ENCODE data around the gene PSTPIP1. TPM values are rescaled to one million over a fixed set of nuclear protein-coding genes. Genes with fewer than 3 reads are reported as not detected.

PSTPIP1 gene
- polyA plus RNA-seq, 1 donor (not counting 4 experiments of a cell fraction or from before 2014, with no cell fraction given), result 9.6 TPM

DNA sequence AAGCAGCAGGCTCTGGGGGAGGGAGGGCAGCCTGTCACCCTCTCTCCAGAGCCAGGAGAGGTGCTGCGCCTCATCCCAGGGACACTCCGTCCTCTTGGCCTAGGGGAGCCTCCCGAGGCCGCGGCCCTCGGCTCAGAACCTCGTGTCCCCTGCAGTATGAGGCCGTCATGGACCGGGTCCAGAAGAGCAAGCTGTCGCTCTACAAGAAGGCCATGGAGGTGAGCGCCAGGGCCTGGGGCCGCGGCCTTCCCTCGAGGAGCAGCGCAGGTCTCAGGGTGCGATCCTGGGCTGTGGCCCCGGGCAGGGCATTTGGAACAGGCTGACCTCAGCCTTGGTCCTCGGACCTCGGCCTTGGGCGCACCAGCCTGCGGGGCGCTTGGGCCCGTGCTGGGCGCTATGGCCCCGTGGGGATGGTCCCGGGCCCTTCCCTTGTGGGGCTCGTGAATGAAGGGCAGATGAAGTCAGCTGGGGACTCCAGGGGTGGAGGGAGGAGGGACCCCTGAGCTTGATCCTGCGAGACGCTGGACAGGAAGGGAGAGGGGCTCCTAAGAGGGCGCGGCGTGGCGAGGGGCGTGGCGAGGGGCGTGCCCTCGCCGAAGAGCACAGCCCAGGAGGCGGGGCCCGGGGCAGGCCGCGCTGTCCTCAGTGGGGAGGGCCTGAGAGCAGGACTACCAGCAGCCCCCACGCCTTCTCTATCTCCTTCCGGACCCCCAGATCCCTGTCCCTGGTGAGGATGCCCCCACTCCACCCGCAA is 32.9 kb downstream of the PSTPIP1 start:
- Histone ChIP-seq H3K4me2 (ENCODE audit: control insufficient read depth, extremely low read depth, insufficient read depth, low read depth, low read length) (no peak overlapping the region), H2AFZ (ENCODE audit: control insufficient read depth, low read length) (no peak overlapping the region), H3K27ac (ENCODE audit: control insufficient read depth, insufficient read depth, low read length) (no peak overlapping the region), H3K27me3 (ENCODE audit: control insufficient read depth, extremely low read depth, insufficient read depth, low read length) (no peaks in the 10 kb centered on the region), H3K9me1 (ENCODE audit: control insufficient read depth, extremely low read depth, insufficient read depth, low read length) (no peaks in the 10 kb centered on the region), H3K36me3 (ENCODE audit: control insufficient read depth in 2 of 2, extremely low read depth in 1 of 2, insufficient read depth in 2 of 2, low read length in 2 of 2) (peaks cover under 1 to 8% of the 10 kb centered on the region in 2 experiments), H3K4me1 (ENCODE audit: control insufficient read depth, extremely low read depth, insufficient read depth, low read length) (peaks cover 2% of the 10 kb centered on the region), H3K79me2 (ENCODE audit: control insufficient read depth, insufficient read depth, low read length) (no peaks in the 10 kb centered on the region), H3K9ac (ENCODE audit: control insufficient read depth, extremely low read depth, insufficient read depth, low read length) (no peak overlapping the region), H3K4me3 (ENCODE audit: control insufficient read depth in 2 of 3, extremely low read depth in 1 of 3, insufficient read depth in 2 of 3, low read depth in 1 of 3, low read length in 3 of 3) (no peak overlapping the region), H4K20me1 (ENCODE audit: control insufficient read depth, extremely low read depth, insufficient read depth, low read length) (no peaks in the 10 kb centered on the region), H3K9me3 (ENCODE audit: control insufficient read depth, low read depth, low read length) (no peaks in the 10 kb centered on the region)
- dilution Hi-C loops (cut with MboI; ENCODE audit: extremely low pct_ligation_motif_present, low sequenced_read_pairs), result no loop called here
- DNase-seq (ENCODE audit: low read depth, low spot score) (no peak), FAIRE-seq (no peak)
- no peak for TF ChIP-seq EZH2 (IDR thresholded peaks at IDR 0.05; ENCODE audit: low read length)
- TF ChIP-seq, protein P1, sequence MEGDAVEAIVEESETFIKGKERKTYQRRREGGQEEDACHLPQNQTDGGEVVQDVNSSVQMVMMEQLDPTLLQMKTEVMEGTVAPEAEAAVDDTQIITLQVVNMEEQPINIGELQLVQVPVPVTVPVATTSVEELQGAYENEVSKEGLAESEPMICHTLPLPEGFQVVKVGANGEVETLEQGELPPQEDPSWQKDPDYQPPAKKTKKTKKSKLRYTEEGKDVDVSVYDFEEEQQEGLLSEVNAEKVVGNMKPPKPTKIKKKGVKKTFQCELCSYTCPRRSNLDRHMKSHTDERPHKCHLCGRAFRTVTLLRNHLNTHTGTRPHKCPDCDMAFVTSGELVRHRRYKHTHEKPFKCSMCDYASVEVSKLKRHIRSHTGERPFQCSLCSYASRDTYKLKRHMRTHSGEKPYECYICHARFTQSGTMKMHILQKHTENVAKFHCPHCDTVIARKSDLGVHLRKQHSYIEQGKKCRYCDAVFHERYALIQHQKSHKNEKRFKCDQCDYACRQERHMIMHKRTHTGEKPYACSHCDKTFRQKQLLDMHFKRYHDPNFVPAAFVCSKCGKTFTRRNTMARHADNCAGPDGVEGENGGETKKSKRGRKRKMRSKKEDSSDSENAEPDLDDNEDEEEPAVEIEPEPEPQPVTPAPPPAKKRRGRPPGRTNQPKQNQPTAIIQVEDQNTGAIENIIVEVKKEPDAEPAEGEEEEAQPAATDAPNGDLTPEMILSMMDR (optimal IDR thresholded peaks at IDR 0.05 in 1 of 3, IDR thresholded peaks at IDR 0.05 in 1 of 3, conservative IDR thresholded peaks at IDR 0.05 in 1 of 3; ENCODE audit: extremely low read depth in 1 of 3, insufficient read depth in 2 of 3, low read length in 3 of 3), result no peak

DNA sequence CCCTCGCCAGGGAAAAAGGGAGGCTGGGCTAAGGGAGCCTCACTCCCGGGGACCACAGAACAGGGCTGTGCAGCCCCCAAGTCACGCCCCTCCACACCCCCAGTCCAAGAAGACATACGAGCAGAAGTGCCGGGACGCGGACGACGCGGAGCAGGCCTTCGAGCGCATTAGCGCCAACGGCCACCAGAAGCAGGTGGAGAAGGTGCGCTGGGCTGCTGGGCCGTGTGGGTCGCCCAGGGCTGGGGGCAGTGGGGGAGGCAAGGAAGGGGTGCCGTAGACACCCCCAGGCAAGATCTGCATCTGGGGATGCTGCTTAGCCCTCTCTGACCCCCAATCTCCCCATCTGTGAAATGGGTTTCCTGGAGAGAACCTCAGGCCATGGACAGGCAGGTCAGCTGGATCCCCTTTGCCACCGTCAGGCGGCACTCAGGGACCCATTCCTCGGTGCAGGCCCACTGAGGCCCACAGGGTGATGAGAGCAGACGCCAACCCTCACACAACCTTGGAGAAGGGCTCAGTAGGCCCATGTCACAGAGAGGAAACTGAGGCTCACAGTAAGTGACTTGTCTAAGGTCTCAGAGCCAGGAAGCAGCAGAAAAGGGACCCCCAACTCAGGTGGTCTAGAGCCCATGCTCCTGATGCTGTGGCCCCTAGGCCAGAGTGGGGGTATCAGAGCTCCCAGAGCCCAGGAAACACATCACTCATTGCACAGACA is 33.7 kb downstream of the PSTPIP1 start:
- DNase-seq (ENCODE audit: low read depth, low spot score) (no peak), FAIRE-seq (no peak)
- no peak overlapping the region for H3K4me2 ChIP-seq (ENCODE audit: control insufficient read depth, extremely low read depth, insufficient read depth, low read depth, low read length)
- peaks cover 3 to 5% of the 10 kb centered on the region in 2 experiments for H3K36me3 ChIP-seq (ENCODE audit: control insufficient read depth in 2 of 2, extremely low read depth in 1 of 2, insufficient read depth in 2 of 2, low read length in 2 of 2)
- H3K27me3 ChIP-seq (ENCODE audit: control insufficient read depth, extremely low read depth, insufficient read depth, low read length), result no peaks in the 10 kb centered on the region
- H4K20me1 ChIP-seq (ENCODE audit: control insufficient read depth, extremely low read depth, insufficient read depth, low read length), result no peaks in the 10 kb centered on the region
- H3K9ac ChIP-seq (ENCODE audit: control insufficient read depth, extremely low read depth, insufficient read depth, low read length), result no peak overlapping the region
- no peak overlapping the region for H2AFZ ChIP-seq (ENCODE audit: control insufficient read depth, low read length)
- peaks cover 2% of the 10 kb centered on the region for H3K4me1 ChIP-seq (ENCODE audit: control insufficient read depth, extremely low read depth, insufficient read depth, low read length)
- no peaks in the 10 kb centered on the region for H3K79me2 ChIP-seq (ENCODE audit: control insufficient read depth, insufficient read depth, low read length)
- no peak overlapping the region for H3K27ac ChIP-seq (ENCODE audit: control insufficient read depth, insufficient read depth, low read length)
- H3K9me3 ChIP-seq (ENCODE audit: control insufficient read depth, low read depth, low read length), result no peaks in the 10 kb centered on the region
- dilution Hi-C loops (cut with MboI; ENCODE audit: extremely low pct_ligation_motif_present, low sequenced_read_pairs), result no loop called here
- TF ChIP-seq, protein P1 (optimal IDR thresholded peaks at IDR 0.05 in 1 of 3, IDR thresholded peaks at IDR 0.05 in 1 of 3, conservative IDR thresholded peaks at IDR 0.05 in 1 of 3; ENCODE audit: extremely low read depth in 1 of 3, insufficient read depth in 2 of 3, low read length in 3 of 3), result no peak
- TF ChIP-seq EZH2 (IDR thresholded peaks at IDR 0.05; ENCODE audit: low read length), result no peak
- no peak overlapping the region for H3K4me3 ChIP-seq (ENCODE audit: control insufficient read depth in 2 of 3, extremely low read depth in 1 of 3, insufficient read depth in 2 of 3, low read depth in 1 of 3, low read length in 3 of 3)
- no peaks in the 10 kb centered on the region for H3K9me1 ChIP-seq (ENCODE audit: control insufficient read depth, extremely low read depth, insufficient read depth, low read length)
